HepG2 (cell line): Measurements from ENCODE around the gene DHX32. TPM values are rescaled to one million over a fixed set of nuclear protein-coding genes. Genes with fewer than 3 reads are reported as not detected.
"Not testable (repeated sequence)": the region's sequence is repeated elsewhere in the genome, so short reads cannot be mapped to it uniquely, and the experiment has no call there.

Source experiments
- ATAC-seq: fragments of 200-7000 bp; cut with Tn5 transposase; 3 replicates; pipeline ENCODE4 v1.9.1; 2020; ENCODE audit warnings: mild to moderate bottlenecking, moderate library complexity
- BruUV-seq: library from RNA; stranded (reverse); fragments of 400-500 nt; replicated peaks from 2 replicates; lab custom pipeline; 2021; lab: Mats Ljungman, UMichigan
- CTCF ChIA-PET: fragments of 300-600 bp; formaldehyde crosslinking; extraction: SDS; loops from one replicate; lab custom pipeline; 2021; ENCODE audit warnings: low total read pairs, inconsistent platforms, low intra/inter-chr PET ratio; lab: Yijun Ruan, JAX
- POLR2A ChIA-PET: fragments of 350-600 bp; sonication (Branson Sonifier 250); formaldehyde crosslinking; loops from one replicate; lab custom pipeline; 2020; ENCODE audit warnings: antibody characterized with exemption, inconsistent platforms; lab: Yijun Ruan, JAX
- DNase-seq: peaks from one replicate; pipeline ENCODE4 v3.0.0-alpha.2; 2015; ENCODE audit warnings: low spot score
- FAIRE-seq: peaks from 3 replicates; lab custom pipeline; 2011; peaks lifted over from hg19 to GRCh38; lab: Jason Lieb, UNC
- H2AFZ ChIP-seq: one replicate; pipeline ENCODE4 v1.6.1; 2011; ENCODE audit warnings: low read length, inconsistent platforms
- H3K27ac ChIP-seq: fragments of 300-600 bp; 3 replicates; pipeline ENCODE4 v1.8.0; 2011; ENCODE audit warnings: mixed run types, mild to moderate bottlenecking, mixed read lengths, low read length, inconsistent platforms; ENCODE audit not compliant: insufficient read depth; ENCODE audit errors: extremely low read length
- H3K27me3 ChIP-seq, 2 experiments: fragments of 200-600 bp in 1 of 2; 2 replicates in 1 of 2; 3 replicates in 1 of 2; pipeline versions ENCODE4 v1.6.0 to v1.8.0; 2011; ENCODE audit warnings: low read length in 2 of 2, mild to moderate bottlenecking in 2 of 2, moderate library complexity in 2 of 2, inconsistent platforms in 1 of 2; ENCODE audit not compliant: insufficient read depth in 2 of 2, control insufficient read depth in 1 of 2
- H3K36me3 ChIP-seq, 2 experiments: fragments of 200-600 bp in 1 of 2; replicated peaks in 1 of 2; 2 replicates in 1 of 2; 3 replicates in 1 of 2; pipeline versions ENCODE4 v1.5.1 to v1.8.0; 2011; ENCODE audit warnings: low read length in 2 of 2, inconsistent platforms in 1 of 2; ENCODE audit not compliant: insufficient read depth in 2 of 2, control insufficient read depth in 1 of 2
- H3K4me1 ChIP-seq: 2 replicates; pipeline ENCODE4 v1.5.1; 2012; ENCODE audit warnings: low read length, inconsistent platforms; ENCODE audit not compliant: insufficient read depth
- H3K4me2 ChIP-seq: 2 replicates; pipeline ENCODE4 v1.6.0; 2011; ENCODE audit warnings: low read depth, low read length, inconsistent platforms
- H3K4me3 ChIP-seq, 3 experiments: fragments of 200-600 bp in 1 of 3; sonication (generic), shearing (Covaris generic) in 1 of 3; replicated peaks in 1 of 3; 2 replicates each; pipeline ENCODE4 v1.5.1; 2011 to 2016; ENCODE audit warnings: low read length in 3 of 3, inconsistent platforms in 2 of 3, low read depth in 2 of 3, mild to moderate bottlenecking in 2 of 3, control low read depth in 1 of 3, mixed read lengths in 1 of 3; ENCODE audit not compliant: insufficient read depth in 1 of 3
- H3K79me2 ChIP-seq: one replicate; pipeline ENCODE4 v1.6.1; 2011; ENCODE audit warnings: low read length, inconsistent platforms; ENCODE audit not compliant: insufficient read depth
- H3K9ac ChIP-seq: 2 replicates; pipeline ENCODE4 v1.6.0; 2011; ENCODE audit warnings: mild to moderate bottlenecking, low read depth, low read length, inconsistent platforms; ENCODE audit not compliant: insufficient read depth
- H3K9me3 ChIP-seq: 2 replicates; pipeline ENCODE4 v1.5.1; 2012; ENCODE audit warnings: mild to moderate bottlenecking, low read length
- H4K20me1 ChIP-seq: 2 replicates; pipeline ENCODE4 v1.6.0; 2011; ENCODE audit warnings: inconsistent platforms, mild to moderate bottlenecking, low read length, moderate library complexity; ENCODE audit not compliant: insufficient read depth
- GABPA ChIP-seq, 2 experiments: IDR thresholded peaks; 2 replicates each; pipeline ENCODE4 v1.6.1; 2011 to 2016; ENCODE audit warnings: low read depth in 2 of 2, low read length in 1 of 2, missing biosample characterization in 1 of 2, missing genetic modification characterization in 1 of 2
- SAP130 ChIP-seq: IDR thresholded peaks from 2 replicates; pipeline ENCODE4 v1.6.1; 2016; ENCODE audit warnings: low read depth
- WGBS: methylation state at CpG from one replicate; pipeline ENCODE4 v1.1.6; 2017; ENCODE audit warnings: low lambda C conversion rate; 5-methylcytosine and 5-hydroxymethylcytosine counted together
- in situ Hi-C: cut with HindIII; loops from 2 replicates; pipeline ENCODE4 v1.10.0; 2017; ENCODE audit warnings: low pct_unique_long_range_greater_than_20kb; ENCODE audit not compliant: extremely low pct_ligation_motif_present
- intact Hi-C: fragments of 100-400 bp; cut with micrococcal nuclease; formaldehyde crosslinking; loops from one replicate; pipeline ENCODE4 v1.10.0; 2022; ENCODE audit not compliant: unreplicated experiment
- polyA plus RNA-seq, 8 experiments: library from polyadenylated mRNA; depleted of rRNA in 3 of 8; stranded (reverse) in 7 of 8; unstranded in 1 of 8; fragments of >200 nt; fragmentation: Illumina TruSeq in 4 of 8; extraction: Trizol in 4 of 8; gene quantifications; 2 replicates each; pipeline versions ENCODE4 v1.2.1 to v1.2.3, GENCODE V29; 2011 to 2016; ENCODE audit warnings: low read depth in 4 of 8, missing spikeins in 1 of 8, mixed read lengths in 1 of 8; ENCODE audit not compliant: insufficient read depth in 1 of 8
- total RNA-seq, 5 experiments: library from RNA; depleted of rRNA; stranded (reverse); fragments of >200 nt; fragmentation: Illumina TruSeq; extraction: Trizol; gene quantifications; 2 replicates each; pipeline ENCODE4 v1.2.3, GENCODE V29; 2016; ENCODE audit warnings: low read depth in 1 of 5

DHX32 gene
- total and polyA plus RNA-seq, 2 of the 13 experiments (the other 11 are each of a cell fraction or from before 2014, with no cell fraction given), result 15.5 to 16.5 TPM

DNA sequence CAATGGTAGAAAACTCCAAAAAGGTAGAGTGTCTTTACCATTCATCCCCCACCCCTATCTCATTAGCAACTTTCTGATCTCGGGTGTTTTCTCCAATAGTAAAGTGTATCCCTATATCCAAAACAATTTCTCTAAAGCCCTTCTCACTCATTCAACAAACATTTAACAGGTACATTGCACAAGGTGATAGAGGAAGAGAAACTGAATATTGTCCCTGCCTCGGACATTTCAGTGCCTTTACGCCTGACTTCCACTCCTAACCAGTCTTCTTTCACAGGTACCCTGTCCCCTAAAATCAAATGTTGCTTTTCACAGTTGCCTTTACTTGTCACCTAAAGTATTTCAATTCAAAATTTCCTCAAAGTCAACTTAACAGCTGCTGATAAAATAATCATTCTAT is 13.1 kb upstream of the DHX32 start:
- CTCF ChIA-PET, FAIRE-seq, H3K27me3 ChIP-seq, ATAC-seq, H3K27ac ChIP-seq, H3K9ac ChIP-seq, H3K79me2 ChIP-seq, H3K36me3 ChIP-seq, H2AFZ ChIP-seq, H3K4me2 ChIP-seq, H3K4me3 ChIP-seq, intact Hi-C loops, in situ Hi-C loops, DNase-seq, BruUV-seq, POLR2A ChIA-PET, H4K20me1 ChIP-seq: not testable (repeated sequence)
- Histone ChIP-seq H3K4me1 (peaks cover 19% of the 10 kb centered on the region; the same call in 1 of the 2 replicates), H3K9me3 (peaks cover 16% of the 10 kb centered on the region)
- WGBS, result 92% methylated on average over 3 of the region's 3 CpGs

GRCh38 chr10:125892402-125892801 is 11.3 kb upstream of the DHX32 start:
- H3K9me3 ChIP-seq, result peaks cover 16% of the 10 kb centered on the region
- H3K36me3 ChIP-seq; CTCF ChIA-PET; H3K4me3 ChIP-seq; H3K27me3 ChIP-seq; H4K20me1 ChIP-seq; H3K9ac ChIP-seq; H3K4me2 ChIP-seq; POLR2A ChIA-PET; FAIRE-seq; H3K79me2 ChIP-seq; ATAC-seq; intact Hi-C loops; DNase-seq; H3K27ac ChIP-seq; in situ Hi-C loops; BruUV-seq; H2AFZ ChIP-seq; TF ChIP-seq GABPA (IDR thresholded peaks at IDR 0.05; ENCODE audit: low read depth, low read length): not testable (repeated sequence)
- peak; percentile 61 for TF ChIP-seq GABPA (CRISPR knock-in tag; IDR thresholded peaks at IDR 0.05; ENCODE audit: low read depth)
- TF ChIP-seq SAP130 (CRISPR knock-in tag), result 0 out of 2 replicates have a peak, but pooled peaks have one; percentile 23
- peaks cover 19% of the 10 kb centered on the region; the same call in 1 of the 2 replicates for H3K4me1 ChIP-seq
- 80% methylated on average over 5 of the region's 5 CpGs for WGBS
